Measurements from ENCODE around the gene TRAF4.

DNA sequence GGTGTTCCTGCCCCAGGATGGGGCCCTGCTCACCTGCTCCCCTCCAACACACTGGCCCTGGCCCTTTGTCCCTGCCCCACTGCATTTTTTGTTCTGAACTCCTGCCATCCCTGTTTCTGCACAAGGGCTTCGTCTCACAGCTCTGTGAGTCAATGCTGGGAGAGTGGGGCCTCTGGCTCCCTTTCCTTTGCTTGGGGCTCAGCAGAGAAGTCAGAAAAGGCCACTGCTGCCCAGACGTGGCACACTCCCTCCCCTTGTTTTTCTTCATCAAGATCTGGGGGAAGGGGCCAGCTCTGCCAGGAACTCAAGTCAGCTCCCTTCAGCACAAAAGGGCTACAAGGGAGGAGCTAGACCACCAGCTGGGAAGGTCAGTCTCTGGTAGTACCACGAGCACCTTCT lies 41.1 kb upstream of the TRAF4 start:
- TF ChIP-seq, protein P1, sequence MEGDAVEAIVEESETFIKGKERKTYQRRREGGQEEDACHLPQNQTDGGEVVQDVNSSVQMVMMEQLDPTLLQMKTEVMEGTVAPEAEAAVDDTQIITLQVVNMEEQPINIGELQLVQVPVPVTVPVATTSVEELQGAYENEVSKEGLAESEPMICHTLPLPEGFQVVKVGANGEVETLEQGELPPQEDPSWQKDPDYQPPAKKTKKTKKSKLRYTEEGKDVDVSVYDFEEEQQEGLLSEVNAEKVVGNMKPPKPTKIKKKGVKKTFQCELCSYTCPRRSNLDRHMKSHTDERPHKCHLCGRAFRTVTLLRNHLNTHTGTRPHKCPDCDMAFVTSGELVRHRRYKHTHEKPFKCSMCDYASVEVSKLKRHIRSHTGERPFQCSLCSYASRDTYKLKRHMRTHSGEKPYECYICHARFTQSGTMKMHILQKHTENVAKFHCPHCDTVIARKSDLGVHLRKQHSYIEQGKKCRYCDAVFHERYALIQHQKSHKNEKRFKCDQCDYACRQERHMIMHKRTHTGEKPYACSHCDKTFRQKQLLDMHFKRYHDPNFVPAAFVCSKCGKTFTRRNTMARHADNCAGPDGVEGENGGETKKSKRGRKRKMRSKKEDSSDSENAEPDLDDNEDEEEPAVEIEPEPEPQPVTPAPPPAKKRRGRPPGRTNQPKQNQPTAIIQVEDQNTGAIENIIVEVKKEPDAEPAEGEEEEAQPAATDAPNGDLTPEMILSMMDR (IDR thresholded peaks at IDR 0.05; ENCODE audit: borderline replicate concordance, extremely low read depth, low read length, poor library complexity, severe bottlenecking), result no peak
- TF ChIP-seq EZH2 (IDR thresholded peaks at IDR 0.05; ENCODE audit: borderline replicate concordance, low read depth, low read length, severe bottlenecking), result no peak

All from DND-41 (cell line).